Stimulated activated CD8-positive, alpha-beta memory T cell treated with anti-CD3 and anti-CD28 coated beads, Interleukin-4, amount 100 ng/mL, for 1 hour (primary cell): ENCODE results near the gene AFG1L.
"Not testable (repeated sequence)": the region's sequence is repeated elsewhere in the genome, so short reads cannot be mapped to it uniquely, and the experiment has no call there.

Experiments used
- DNase-seq, 2 donors: peaks; one replicate each; pipeline ENCODE4 v3.0.0-alpha.2; 2020; ENCODE audit warnings: low read depth in 2 of 2, low spot score in 1 of 2

The AFG1L gene

GRCh38 chr6:108294727-108295625, at the start of gene AFG1L:
AFG1L (plus strand) TSS chr6:108295054; CDS start chr6:108295080, 26 bp downstream.
- DNase-seq: peak; percentile 72 to 75

- not testable (repeated sequence) for DNase-seq
Observed at GRCh38 chr6:108245095-108245494, 49.8 kb upstream of the AFG1L start.

DNA sequence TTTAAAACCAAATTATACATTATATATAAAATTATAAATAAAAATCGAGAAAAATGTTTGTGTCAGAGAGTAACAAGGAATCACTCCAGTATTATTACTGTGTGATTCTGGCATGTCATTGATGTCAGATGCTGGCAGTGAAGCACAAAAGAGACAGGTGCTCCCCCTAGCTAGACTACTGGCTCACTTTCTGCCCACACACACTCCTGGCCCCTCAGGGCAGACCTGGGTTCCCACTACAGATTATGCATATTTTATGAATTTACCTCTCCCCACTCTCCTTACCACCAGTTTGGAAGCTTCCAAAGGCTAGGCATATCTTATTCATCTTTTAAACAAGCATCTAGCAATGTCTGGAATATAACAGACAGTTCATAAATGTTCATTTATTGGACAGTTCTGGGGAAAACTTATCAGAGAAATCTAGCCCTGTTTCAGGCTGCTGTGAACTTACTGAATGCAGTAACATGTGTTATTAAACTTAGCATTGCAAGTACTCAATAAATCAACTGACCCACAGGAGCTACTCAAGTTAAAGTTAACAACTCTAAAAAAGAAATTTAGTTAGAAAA, 46.8 kb upstream of the AFG1L start:
- DNase-seq: no peak

GRCh38 chr6:108250240-108250866, 44.5 kb upstream of the AFG1L start:
- no peak for DNase-seq

GRCh38 chr6:108251252-108251651, 43.6 kb upstream of the AFG1L start:
- no peak for DNase-seq

GRCh38 chr6:108252055-108252454, 42.8 kb upstream of the AFG1L start:
- no peak for DNase-seq

DNA sequence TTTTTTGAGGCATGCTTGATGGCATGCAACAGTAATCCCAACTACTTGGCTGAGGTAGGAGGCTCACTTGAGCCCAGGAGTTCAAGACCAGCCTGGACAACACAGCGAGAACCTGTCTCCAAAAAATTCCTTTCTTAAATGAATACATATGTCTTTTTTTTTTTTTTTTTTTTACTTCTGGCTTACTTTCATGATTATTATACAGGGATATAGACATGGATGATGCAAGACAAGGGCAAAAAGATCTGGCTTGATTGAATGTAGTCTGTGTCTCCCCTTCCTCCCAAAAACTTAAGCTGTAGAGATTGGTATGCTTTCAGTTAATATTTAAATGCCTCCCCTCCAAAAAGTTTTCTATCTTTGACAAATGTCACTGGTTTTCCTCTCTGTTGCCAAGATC, 41.6 kb upstream of the AFG1L start:
- no peak for DNase-seq

DNA sequence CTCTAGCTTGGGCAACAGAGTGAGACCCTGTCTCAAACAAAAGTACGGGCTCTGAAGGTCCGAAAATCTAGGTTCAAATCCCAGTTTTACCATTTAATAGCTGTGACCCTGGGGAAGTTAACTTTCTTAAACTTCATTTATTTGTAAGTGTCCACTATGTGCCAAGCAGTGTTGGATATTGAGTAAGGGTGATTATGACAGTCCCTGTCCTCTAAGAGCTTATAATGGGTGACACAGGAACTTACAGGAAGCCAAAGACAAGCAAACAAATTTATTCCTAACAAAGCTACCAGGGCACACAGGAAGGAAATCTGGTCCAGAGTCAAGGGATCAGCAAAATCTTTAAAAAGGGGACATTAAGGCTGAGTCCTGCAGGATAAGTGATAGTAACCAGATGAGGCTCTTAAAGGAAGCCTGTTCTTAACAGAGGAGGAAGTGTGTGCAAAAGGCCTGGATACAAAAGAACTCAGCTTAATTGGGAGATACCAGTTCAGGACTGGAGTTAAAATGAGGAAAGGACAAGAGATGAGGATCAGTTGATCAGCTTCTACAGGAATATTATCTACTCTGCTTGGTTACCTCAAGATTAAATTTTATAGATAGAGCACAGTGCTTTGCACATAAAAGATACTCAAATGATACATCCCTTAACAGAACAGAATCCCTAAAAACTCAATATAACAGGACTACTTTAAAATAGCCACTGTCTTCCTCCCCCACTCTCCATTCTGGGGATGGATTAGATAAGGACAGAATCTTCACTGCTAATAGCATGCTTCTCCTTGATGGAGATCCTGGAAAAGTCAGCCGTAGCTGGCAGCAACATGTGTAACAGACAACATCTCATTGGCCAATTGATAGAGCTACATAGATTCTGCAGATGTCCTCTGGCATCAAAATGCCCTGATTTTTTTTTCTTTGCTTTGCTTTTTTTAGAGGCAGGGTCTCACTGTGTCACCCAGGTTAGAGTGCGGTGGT, 40.1 kb upstream of the AFG1L start:
- DNase-seq: no peak

DNA sequence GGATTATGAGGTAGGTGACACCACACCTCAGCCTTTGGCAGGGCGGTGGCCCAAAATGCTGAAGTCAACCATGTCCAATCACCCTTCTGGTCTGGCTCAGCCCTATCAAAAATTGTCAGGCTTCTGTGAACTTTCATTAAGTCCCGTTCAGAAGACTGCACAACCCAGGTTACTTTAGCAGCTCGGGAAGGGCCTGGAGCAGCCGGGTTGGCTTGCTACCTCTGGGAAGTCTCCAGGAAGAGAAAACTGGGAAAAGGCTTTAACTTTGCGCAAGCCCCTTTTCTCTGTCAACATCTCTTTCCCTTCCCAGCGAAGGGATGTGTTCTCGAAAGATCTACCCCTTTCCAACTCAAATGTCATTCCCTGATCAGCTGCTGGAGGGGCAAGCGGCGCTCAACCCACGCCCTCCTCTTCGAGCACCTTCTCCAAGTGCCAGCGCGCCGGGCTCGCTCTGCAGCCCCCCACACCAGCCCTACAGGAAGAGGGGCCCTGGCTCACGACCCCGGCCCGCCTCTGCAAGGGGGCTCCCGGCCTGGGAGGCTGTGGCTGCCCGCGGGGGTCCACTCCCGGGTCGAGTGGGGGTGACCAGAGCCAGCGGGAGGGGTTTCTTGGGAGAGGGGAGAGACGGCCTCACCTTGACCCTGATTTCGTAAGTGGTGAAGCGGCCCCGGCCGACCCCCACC, 34.6 kb upstream of the AFG1L start:
- no peak for DNase-seq

DNA sequence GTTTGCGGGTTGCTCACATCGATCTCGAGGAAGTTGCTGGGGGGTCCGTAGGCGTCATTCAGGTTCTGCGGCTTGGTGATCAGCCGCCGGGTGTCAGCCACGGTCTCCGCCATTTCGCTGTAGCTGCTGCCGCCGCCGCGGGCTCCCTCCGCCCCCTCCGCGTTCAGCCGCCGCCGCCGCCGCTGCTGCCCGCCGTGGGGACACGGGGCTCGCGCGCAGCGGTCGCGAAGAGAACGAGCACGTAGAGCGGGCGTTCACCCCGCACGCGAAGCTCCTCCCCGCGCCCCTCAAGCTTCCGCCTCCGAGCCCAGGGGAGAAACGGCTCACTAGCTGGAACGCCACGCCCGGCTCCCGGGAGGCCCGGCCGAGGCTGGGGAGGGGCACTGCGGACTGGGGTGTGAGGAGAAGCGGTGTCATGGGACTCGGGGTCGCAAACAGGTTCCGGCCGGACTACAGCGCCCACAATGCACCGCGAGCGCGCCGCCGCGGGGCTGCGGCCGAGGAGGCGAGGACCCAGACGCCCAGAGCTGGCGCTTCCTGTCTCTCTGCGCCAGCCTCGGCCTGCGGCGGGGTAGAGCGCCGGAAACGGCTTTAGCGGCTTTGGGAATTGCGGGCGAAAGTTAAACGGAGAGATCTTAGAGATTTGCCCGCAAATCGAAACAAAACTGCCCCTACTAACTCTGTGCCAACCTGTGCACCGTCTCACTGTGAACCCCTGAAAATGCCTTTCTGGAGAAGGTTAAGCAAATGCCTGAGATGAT, 33.9 kb upstream of the AFG1L start, which contains the start of gene SNX3:
SNX3 (minus strand) TSS at position 232 of the 761 bp plus-strand sequence; CDS start at position 113, 119 bp downstream.
- peak; percentile 71 to 75 for DNase-seq

DNA sequence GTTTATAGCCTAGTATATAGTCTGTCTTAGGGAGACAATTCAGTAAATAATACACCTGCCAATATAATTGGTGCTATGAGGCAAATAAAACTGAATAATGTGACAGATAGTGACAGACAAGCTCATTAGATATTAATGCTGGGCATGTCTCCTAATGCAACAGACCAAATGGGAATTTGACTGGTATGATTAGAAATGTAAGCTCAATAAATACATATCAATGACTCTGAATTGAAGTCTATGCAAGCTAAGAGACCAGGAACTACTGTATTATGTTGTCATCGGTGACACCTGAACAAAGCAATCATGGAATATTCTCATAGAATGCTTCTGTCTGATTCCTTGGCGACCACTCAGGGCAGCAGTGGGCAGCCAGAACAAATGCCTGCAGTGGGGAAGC, 31.5 kb upstream of the AFG1L start:
- DNase-seq: no peak

DNA sequence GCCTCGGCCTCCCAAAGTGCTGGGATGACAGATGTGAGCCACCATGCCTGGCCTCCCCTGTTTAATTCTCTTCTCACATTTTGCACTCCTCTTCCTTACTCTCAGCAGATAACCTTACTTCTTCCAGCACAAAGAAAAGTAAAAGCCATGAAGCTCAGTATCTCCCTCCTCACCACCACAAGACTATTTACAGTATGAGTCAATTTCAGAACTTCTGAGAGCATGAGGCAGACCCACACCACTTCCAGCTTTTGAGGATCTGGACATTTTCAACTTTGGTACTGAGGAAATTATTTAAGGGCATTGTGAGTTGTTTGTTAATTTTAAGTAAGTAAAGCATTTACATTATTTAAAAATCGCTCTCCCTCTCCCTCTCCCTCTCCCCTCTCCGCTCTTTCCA, 26.0 kb upstream of the AFG1L start:
- DNase-seq: no peak

GRCh38 chr6:108269955-108270354, 24.9 kb upstream of the AFG1L start:
- not testable (repeated sequence) for DNase-seq

DNA sequence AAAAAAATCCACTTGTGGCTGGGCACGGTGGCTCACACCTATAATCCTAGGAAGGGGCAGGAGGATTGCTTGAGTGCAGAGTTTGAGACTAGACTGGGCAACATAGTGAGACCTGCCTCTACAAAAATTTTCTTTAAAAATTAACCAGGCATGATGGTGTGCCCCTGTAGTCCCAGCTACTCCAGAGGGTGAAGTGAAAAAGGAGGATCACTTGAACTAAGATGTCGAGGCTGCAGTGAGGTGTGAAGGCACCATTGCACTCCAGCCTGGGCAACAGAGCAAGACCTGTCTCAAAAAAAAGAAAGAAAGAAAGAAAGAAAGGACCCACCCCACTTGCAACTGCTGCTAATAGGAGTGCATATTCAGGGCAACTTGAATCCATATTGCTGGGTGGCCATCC, 20.3 kb upstream of the AFG1L start:
- DNase-seq: no peak

GRCh38 chr6:108275976-108276375, 18.9 kb upstream of the AFG1L start:
- no peak for DNase-seq

DNA sequence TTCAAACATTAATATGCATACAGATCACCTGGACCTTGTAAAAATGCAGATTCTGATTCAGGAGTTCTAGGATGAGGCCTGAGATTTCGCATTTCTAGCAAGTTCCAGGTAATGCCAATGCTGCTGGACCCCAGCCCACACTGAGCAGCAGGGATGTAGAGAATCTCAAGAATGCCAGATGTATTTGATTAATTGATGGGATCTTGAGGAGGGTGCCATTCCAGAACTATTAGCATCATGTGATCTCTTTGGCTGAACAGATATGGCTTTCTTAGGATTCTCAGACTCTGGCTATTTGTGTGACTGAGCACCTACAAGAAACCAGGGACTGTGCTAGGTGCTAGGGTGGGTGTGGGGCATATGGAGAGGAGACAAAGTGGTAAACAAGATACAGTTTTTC, 17.6 kb upstream of the AFG1L start:
- no peak for DNase-seq

DNA sequence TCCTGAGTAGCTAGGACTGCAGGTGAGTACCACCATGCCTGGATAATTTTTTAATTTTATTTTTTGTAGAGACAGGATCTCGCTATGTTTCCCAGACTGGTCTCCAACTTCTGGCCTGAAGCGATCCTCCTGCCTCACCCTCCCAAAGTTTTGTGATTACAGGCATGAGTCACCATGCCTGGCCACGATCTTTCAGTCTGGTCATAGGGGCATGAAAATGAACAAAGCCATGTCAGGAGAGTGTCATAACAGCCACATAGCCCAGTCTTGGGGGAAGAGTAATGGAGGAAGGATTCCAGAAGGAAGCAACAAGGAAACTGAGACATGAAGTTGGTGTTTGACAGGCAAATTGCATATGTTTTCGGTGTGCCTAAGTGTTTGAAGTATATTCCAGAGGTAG, 17.0 kb upstream of the AFG1L start:
- no peak for DNase-seq

- DNase-seq: no peak
Observed at GRCh38 chr6:108285381-108285780, 9.5 kb upstream of the AFG1L start.

DNA sequence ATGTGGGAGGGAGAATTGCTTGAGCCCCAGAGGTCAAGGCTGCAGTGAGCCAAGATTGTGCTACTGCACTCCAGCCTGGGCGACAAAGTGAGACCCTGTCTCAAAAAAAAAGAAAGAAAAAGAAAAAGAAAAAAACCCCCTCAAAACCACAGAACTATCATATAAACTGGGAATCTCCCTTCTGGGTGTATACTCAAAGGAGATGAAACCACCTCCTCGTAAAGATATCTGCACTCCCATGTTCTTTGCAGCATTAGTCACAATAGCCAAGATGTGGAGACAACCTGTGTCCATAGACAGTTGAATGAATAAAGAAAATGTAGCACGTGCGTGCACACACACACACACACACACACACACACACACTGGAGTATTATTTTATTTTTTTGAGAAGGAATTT, 8.5 kb upstream of the AFG1L start:
- no peak for DNase-seq

- no peak for DNase-seq
Observed at GRCh38 chr6:108287373-108287772, 7.5 kb upstream of the AFG1L start.
